Amygdala (tissue), 56 donors: ENCODE results near the gene NSFL1C.
A peak's percentile ranks its signal among the peaks of the same experiment; 100 is the strongest.
"Not testable (repeated sequence)": the region's sequence is repeated elsewhere in the genome, so short reads cannot be mapped to it uniquely, and the experiment has no call there.

ENCODE experiments used
- DNase-seq, 56 donors: peaks; one replicate each; lab custom pipeline; 2025; lab: John Stamatoyannopoulos, UW

The NSFL1C gene

GRCh38 chr20:1466211-1467081 is at the start of gene NSFL1C:
NSFL1C (minus strand) TSS chr20:1466849; CDS start chr20:1466824, 25 bp downstream.
- peak; percentile 64 to 97 (median 89) for DNase-seq

GRCh38 chr20:1513801-1514200 is 47.2 kb upstream of the NSFL1C start:
- DNase-seq, result no peak

GRCh38 chr20:1509237-1509636 is 42.6 kb upstream of the NSFL1C start:
- peak in 21 of 56 donors; percentile 2 to 46 (median 15) for DNase-seq

DNA sequence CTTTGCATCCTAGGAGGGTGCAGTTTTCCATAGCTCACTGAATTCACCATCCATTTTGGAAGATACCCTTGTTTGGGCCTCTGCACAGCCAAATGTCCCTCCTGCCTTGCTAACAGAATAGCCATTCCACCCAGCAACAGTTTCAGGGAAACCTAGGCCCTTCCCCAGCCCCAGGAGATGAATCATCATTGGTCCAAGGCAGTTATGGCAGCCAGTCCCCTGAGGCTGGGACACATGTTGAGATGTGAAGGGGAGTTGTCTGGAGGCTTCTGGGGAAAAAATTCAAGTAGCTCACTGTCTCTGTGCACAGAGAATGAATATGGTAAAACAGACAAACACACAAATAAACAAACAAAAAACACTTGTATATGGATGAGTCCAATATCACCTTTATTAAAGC is 41.9 kb upstream of the NSFL1C start:
- DNase-seq, result no peak

DNA sequence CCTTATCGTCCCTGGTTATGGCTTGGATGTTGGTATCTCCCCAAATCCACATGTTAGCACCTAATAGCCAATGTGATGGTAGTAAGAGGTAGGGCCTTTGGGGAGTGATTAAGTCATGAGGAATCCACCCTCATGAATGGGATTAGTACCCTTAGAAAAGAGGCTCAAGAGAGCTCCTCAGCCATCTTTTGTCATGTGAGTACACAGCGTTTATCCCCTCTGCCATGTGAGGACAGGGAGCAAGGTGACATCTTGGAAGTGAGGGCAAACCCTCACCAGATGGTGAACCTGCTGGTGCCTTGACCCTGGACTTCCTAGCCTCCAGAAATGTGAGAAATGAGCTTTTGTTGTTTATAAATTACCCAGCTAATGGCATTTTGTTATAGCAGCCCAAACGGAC is 40.6 kb upstream of the NSFL1C start:
- DNase-seq, result no peak

DNA sequence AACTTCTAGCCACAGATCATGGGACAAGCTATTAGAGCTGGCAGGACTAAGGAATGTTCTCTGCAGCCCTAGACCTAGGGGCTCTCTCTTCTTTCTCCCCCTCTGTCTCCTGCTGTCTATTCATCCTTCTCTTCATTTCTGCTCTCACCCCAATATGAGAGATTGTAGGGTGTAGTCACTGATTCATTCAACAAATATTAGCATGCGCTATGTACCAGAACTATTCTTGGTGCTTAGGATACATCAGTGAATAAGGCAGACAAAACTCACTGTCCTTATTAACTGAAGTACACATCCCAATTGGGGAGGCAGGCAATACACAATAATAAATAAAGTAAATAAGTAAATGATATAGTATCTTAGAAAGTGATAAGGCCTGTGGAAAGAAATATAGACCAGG is 39.2 kb upstream of the NSFL1C start:
- DNase-seq, result no peak

DNA sequence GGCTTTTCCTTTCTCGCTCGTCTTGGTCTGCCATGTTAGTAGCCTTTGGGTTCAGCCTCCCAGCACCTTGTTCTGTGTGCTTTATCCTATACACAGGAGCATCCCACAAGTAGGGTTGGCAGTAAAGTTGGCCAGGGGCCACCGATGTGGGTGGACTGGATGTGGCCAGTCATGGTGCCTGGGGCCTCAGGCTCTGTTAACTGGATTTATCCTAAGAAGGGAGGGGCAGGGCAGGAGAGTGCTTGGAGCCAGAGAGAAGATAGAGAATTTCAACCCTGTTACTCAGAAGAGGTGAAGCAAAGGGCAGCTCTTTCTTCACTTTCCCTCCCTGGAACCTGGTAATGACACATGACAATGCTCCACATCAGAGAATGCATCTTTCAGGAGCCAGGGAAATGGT is 38.7 kb upstream of the NSFL1C start:
- no peak for DNase-seq

- DNase-seq, result peak in 45 of 56 donors; percentile 5 to 74 (median 29)
Observed at GRCh38 chr20:1503564-1504227, 37.0 kb upstream of the NSFL1C start.

- DNase-seq, result no peak
Observed at GRCh38 chr20:1500496-1500895, 33.8 kb upstream of the NSFL1C start.

- DNase-seq, result no peak
Observed at GRCh38 chr20:1499528-1500420, 33.1 kb upstream of the NSFL1C start.

DNA sequence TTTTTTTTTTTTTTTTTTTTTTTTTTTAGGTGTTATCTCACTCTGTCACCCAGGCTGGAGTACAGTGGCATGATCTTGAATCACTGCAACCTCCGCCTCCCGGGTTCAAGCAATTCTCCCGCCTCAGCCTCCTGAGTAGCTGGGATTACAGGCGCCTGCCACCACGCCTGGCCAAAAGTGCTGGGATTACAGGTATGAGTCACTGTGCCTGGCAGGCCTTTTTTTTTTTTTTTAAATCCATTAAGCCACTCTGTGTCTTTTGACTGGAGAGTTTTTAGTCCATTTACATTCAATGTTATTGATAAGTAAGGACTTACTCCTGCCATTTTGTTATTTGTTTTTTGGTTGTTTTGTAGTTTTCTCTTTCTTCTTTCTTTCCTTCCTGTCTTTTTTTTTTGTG is 30.7 kb upstream of the NSFL1C start:
- not testable (repeated sequence) for DNase-seq

GRCh38 chr20:1496930-1497329 is 30.3 kb upstream of the NSFL1C start:
- no peak for DNase-seq

- DNase-seq, result no peak
Observed at GRCh38 chr20:1494436-1494835, 27.8 kb upstream of the NSFL1C start.

GRCh38 chr20:1493536-1493935 is 26.9 kb upstream of the NSFL1C start:
- no peak for DNase-seq

- DNase-seq, result no peak
Observed at GRCh38 chr20:1491860-1492642, 25.4 kb upstream of the NSFL1C start.

GRCh38 chr20:1491281-1491840 is 24.7 kb upstream of the NSFL1C start, which contains the start of gene SIRPB2:
SIRPB2 (minus strand) TSS chr20:1491420; CDS start chr20:1491359, 61 bp downstream.
- peak in 10 of 56 donors; percentile 3 to 34 (median 12) for DNase-seq

GRCh38 chr20:1490643-1491195 is 24.1 kb upstream of the NSFL1C start:
- DNase-seq, result no peak

DNA sequence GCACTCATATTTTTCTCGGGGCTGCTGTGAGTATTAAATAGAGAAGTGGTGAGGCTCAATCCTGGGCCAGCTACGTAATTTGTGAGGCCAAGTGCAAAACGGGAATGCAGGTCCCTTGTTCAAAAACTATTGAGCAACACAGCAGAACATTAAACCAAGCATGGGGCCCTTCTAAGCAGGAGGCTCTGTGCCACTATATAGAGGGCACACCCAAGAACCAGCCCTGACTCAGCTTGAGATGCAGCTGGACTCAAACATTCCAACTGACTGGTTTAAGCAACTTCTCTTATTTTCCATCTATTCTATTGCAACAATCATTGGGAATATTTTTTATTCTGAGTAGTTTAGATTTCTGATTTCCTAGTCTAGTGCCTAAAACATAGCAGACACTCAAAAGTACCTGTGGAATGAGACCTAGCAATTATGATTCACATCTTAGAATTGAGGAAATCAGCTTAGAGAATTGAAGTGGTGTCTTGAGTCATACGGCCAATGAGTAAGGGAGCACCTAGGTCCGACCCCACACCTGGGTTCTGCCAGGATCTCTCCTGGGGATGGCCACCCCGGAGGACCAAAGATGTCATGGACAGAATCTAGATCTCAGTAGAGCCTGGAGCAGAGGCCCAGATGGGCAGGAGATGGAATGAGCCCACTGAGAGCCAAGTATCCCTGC is 23.3 kb upstream of the NSFL1C start:
- DNase-seq, result no peak

DNA sequence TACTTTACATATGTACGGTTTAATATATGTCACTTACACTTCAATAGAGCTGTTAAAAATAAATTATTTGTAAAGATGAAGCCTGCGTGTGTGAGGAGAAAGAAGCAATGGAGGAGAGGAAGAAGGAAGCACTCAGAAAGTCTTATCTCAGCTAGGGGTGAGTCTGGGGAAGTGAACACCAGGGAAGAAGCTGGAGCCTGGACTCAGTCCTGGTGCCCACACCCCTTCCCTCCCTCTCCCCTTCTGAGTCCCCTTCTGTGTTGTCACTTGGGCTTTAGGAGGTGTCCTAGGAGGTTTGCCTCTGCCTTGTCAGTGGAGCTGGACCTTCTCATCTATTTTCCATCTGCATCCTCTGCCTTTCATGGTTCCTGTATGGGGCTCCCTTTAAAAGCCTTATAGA is 22.7 kb upstream of the NSFL1C start:
- no peak for DNase-seq
